Umbilical cord (tissue), 2 donors: ENCODE data around the gene ADAM12. TPM values are rescaled to one million over a fixed set of nuclear protein-coding genes. Genes with fewer than 3 reads are reported as not detected.
"Not testable (repeated sequence)": the region's sequence is repeated elsewhere in the genome, so short reads cannot be mapped to it uniquely, and the experiment has no call there.

ENCODE experiments used
- DNase-seq: peaks from one replicate; pipeline ENCODE4 v3.0.0-alpha.2; 2015; ENCODE audit warnings: low spot score
- total RNA-seq: library from RNA; depleted of rRNA; stranded (reverse); fragments of >200 nt; gene quantifications from one replicate; pipeline ENCODE4 v1.2.3, GENCODE V29; 2014; ENCODE audit warnings: low replicate concordance; ENCODE audit not compliant: insufficient read depth

ADAM12 gene
- total RNA-seq, 1 donor from 2014 or later, result 196 TPM

DNA sequence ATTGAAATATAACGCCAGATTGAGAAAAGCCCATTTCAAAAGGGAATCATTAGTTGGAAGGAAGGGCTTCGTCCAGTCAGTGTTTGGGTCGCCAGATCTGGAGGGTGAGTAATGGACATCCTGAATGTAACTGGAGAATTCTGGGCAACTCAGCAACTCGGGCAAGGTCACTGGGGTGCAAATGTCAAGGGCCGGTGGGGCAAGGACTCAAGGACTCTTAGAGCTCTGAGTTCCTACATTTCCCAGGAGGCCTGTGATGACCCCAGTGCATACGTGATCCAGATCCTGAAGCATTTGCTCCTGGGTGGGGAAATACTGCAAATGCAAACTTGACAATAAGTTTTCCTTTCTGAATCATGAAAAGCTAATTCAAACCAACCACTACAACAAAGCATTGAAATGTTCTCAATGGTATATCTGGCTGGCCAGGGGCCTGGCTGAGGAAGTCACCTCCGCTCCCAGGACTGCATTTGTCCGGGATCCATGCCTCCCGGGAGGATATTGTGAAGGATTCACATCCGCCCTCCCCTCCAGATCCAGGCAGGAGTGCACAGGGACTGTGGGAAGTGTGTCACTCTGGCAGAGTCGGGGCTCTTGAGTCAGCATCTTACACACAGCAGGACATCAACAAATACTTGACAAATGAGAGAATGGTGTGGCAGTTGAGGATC, 327.9 kb downstream of the ADAM12 start:
- DNase-seq, result no peak

DNA sequence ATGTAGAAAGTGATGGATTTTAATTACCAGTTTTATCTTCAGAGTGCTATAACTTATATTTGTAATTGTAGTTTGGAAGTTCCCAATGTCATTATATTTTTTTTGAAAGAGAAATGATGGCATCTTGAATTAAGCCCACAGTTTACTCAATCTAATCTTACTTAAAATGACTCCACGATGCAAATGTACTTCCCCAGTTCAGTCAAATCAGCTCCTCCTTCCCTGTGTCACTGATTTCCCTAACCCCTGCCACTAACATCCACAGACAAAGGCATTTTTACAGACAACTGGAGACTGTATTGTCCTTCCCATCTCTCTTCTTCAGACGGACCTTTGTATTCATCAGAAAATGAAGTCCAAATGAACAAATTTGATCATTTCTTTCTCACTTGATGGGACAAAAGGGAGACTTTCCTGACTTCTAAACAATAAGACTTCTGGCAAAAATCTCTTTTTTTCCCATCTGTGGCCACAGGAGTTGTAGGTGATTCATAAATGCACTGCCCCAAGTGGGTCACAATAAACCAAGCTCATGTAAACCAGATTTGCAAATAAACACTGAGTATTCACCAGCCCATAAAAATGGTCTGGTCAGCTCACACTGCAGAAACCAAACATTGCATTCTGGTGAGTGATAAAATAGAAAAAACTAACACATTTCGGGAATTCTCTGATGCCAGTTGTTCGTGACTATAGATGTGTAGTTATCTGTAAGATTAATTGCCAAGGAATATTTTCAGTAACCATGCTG, 329.0 kb downstream of the ADAM12 start:
- DNase-seq, result no peak

GRCh38 chr10:126058507-126058906, 329.8 kb downstream of the ADAM12 start:
- DNase-seq, result no peak

GRCh38 chr10:126058104-126058503, 330.2 kb downstream of the ADAM12 start:
- peak; percentile 30 for DNase-seq

- no peak for DNase-seq
Observed at GRCh38 chr10:126057494-126057893, 330.8 kb downstream of the ADAM12 start.

GRCh38 chr10:126054191-126054590, 334.1 kb downstream of the ADAM12 start:
- no peak for DNase-seq

- no peak for DNase-seq
Observed at GRCh38 chr10:126052171-126052570, 336.1 kb downstream of the ADAM12 start.

DNA sequence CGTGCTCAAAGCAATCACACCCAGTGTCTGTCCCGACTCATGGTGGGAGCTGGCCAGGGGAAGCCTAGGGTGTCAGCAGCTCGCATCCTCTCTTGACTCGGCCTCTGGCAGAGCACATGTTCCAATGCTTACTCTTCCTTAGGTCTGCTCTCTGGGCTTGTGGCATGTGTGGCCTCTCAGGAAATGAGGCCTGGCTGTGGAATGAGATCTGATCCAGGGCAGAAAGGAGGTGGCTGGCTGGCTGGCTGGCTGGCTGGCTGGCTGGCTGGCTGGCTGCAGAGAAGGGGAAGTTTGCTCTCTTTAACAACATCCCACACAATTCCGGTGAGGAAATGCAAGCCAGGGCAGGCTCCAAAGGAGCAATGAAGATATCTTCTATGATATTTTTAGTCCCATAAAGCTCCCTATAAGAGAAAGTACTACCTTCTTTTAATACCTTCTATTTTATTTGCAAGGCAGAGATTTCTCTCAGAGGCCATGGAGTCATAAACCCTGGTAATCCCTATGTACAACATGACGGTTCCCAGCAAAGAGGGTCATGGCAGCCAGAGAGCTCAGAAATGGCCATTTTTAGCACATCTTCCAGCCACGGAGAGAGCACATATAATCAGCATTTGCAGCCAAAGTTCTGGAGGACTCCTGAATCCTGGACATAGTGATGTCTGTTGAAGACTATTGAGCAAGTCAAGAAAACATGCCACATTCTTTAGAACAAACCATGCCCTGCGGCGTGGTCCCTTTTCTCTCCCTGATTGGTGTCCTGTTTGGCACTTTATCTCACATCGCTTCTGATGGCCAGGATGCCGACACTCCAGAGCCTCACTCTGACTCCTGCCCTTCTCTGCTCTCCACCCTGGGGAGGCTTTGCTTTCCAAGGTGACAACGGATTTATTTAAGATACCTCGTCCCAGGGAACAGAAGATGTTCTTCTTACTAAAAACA, 338.2 kb downstream of the ADAM12 start:
- DNase-seq, result peak; percentile 91

- DNase-seq, result not testable (repeated sequence)
Observed at GRCh38 chr10:126047749-126048148, 340.5 kb downstream of the ADAM12 start.

DNA sequence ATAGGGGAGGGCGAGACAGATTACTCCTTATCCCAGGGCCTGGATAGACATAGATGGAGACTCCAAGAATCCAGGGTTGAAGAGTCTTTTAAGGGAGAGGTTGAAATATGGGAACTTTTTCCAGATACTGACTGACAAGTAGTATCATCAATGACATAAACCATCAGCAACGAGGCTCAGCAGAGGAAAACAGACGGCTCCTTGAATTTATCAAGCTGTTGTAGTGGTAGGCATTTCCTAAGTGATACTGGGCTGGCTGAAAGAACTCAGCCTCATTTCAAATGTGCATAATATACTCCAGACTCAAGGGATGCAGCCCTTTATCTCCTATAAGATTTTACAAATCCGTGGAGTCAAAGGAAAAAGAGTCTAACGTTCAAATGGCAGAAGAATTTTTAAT, 341.4 kb downstream of the ADAM12 start:
- DNase-seq, result peak; percentile 95

DNA sequence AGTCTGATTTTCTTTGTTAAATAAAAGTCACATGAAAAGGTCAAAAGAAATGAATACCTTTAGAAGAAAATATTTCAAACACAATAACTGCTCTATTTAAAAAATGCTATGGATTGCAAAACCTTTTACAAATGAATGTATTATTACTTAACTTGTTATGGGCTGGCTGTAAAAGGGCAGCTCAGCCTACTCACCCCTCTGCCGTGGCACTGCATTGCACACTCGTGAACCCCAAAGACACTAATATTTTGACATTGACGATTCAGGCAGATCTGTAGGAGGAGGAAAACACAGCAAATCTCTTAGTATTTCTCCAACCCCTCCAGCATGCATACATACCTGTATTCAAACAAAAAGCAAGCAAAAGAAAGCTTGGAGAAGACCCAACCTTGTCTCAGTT, 342.4 kb downstream of the ADAM12 start:
- DNase-seq, result no peak

DNA sequence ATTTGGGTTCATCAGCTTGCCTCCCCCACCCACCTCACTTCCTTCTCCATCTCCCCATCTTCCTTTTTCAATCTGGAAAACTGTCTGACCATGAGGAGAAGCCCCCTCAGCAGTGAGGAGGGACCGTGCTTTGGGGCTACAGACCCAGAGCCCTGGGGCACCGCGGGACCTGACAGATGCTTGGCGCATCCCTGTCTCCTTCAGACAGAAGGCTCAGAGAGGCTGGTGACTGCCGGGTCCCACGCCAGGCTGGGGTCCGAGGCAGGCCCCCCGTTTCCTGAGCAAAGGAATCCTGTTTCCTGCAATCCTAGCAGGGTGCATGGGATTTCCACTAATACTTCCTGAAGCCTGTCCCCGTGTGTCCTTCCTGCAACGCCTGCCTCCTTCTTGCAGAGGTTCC, 344.9 kb downstream of the ADAM12 start:
- DNase-seq, result no peak

DNA sequence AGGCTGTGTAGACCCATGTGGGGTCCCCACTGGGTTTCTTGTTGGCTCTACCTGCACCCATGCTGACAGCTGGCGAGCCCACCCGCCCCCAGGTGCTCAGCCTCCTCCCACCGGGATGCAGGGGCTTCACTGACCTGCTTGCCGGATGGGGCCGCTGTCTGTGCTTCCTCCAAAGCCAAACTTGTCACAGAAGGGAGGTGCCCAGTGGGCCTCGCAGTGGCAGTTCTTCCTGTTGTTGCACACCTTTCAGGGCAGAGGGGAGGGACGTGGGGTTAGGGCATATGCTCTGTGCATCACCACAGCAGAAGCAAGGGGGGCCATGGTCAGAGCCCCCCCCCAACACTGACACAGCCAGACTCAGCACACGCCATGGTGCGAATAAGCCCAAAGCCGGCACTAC, 345.4 kb downstream of the ADAM12 start:
- no peak for DNase-seq

GRCh38 chr10:126042354-126042753, 345.9 kb downstream of the ADAM12 start:
- no peak for DNase-seq

GRCh38 chr10:126041804-126042231, 346.5 kb downstream of the ADAM12 start:
- peak; percentile 94 for DNase-seq

DNA sequence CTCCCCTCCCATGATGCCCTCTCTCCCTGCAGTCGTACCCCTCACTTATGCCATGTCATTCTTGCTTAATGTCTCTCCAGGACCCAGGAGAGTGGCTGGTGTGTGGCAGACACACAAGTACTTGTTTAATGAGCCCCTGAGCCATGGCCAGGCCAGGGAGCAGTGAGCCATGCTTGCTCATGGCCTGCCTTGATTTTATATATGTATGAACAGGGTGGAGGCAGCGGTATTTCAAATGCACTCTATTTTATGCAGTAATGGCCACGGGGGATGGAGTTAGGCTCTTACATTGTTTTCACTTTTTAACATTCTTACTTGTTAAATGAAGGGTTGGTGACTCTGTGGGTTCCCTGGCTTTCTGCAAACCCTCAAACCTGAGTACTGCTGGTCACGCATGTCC, 347.2 kb downstream of the ADAM12 start:
- DNase-seq, result no peak

- no peak for DNase-seq
Observed at GRCh38 chr10:126037946-126038345, 350.3 kb downstream of the ADAM12 start.

DNA sequence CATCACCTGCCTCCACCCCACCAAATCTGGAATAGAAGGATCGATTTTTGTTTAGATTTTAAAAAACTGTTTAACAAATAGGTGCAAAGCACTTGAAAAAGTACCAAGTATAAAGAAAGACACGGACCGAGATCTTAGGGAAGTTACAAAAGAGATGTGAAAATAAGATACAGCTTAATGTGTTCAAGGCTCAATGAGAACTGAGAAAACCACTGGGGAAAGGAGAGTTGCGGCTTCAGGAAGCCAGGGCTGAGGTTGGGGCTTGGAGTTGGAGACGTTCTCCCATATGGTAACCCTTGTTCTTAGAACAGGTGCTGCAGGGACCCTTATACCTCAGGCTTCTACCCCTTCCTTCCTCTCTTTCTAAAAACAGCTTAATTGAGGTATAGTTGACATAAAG, 351.8 kb downstream of the ADAM12 start:
- DNase-seq, result no peak

DNA sequence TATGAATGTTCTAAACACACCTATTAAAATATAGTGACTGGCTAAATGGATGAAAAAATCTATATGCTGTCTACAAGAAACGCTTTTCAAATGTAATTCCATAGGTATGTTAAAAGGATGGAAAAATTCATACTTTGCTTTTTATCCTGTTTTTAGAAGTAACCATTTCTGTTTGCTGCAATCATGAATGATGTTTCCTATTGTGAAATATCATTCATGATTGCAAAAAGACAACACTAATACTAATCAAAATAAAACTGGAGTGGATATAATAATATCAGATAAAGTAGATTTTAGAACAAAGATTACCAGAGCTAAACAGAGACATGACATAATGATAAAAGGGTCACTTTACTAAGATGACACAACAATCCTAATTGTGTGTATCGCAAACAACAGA, 353.7 kb downstream of the ADAM12 start:
- DNase-seq, result no peak

GRCh38 chr10:126029999-126030398, 358.3 kb downstream of the ADAM12 start:
- DNase-seq, result no peak

GRCh38 chr10:126027692-126028091, 360.6 kb downstream of the ADAM12 start:
- no peak for DNase-seq

- peak; percentile 79 for DNase-seq
Observed at GRCh38 chr10:126022841-126023240, 365.4 kb downstream of the ADAM12 start.
